BJ (cell line): Measurements from ENCODE around the gene TCF4. TPM values are rescaled to one million over a fixed set of nuclear protein-coding genes. Genes with fewer than 3 reads are reported as not detected.
A peak's percentile ranks its signal among the peaks of the same experiment; 100 is the strongest.

Experiments used
- CTCF ChIA-PET: fragments of 350-600 bp; formaldehyde crosslinking; extraction: SDS; loops from one replicate; lab custom pipeline; 2021; ENCODE audit warnings: antibody characterized with exemption, inconsistent platforms; lab: Yijun Ruan, JAX
- POLR2A ChIA-PET: fragments of 300-600 bp; sonication (Branson Sonifier 250); formaldehyde crosslinking; extraction: SDS; loops from one replicate; lab custom pipeline; 2021; ENCODE audit warnings: antibody characterized with exemption; lab: Charles Lee
- DNase-seq: peaks from one replicate; pipeline ENCODE4 v3.0.0-alpha.2; 2011; ENCODE audit warnings: low read depth
- H3K27me3 ChIP-seq: 2 replicates; pipeline ENCODE4 v1.6.0; 2011; ENCODE audit warnings: low read length; ENCODE audit not compliant: control insufficient read depth, insufficient read depth
- H3K36me3 ChIP-seq: 2 replicates; pipeline ENCODE4 v1.5.1; 2011; ENCODE audit warnings: low read length; ENCODE audit not compliant: control insufficient read depth, insufficient read depth
- H3K4me3 ChIP-seq: 2 replicates; pipeline ENCODE4 v1.5.1; 2011; ENCODE audit warnings: low read depth, mild to moderate bottlenecking, control low read depth, low read length
- CTCF ChIP-seq: IDR thresholded peaks from 2 replicates; pipeline ENCODE4 v1.5.1; 2011; ENCODE audit warnings: low read depth, mild to moderate bottlenecking, control low read depth, inconsistent platforms, low read length, moderate library complexity; ENCODE audit not compliant: insufficient read depth
- polyA plus RNA-seq: library from polyadenylated mRNA; depleted of rRNA; stranded (reverse); fragments of >200 nt; gene quantifications from 2 replicates; pipeline ENCODE4 v1.2.3, GENCODE V29; 2011

TCF4 gene
- polyA plus RNA-seq, 1 experiment, result 65.8 TPM

- Histone ChIP-seq H3K27me3 (no peaks in the 10 kb centered on the region), H3K4me3 (no peak overlapping the region), H3K36me3 (no peaks in the 10 kb centered on the region)
- no peak for TF ChIP-seq CTCF
- CTCF ChIA-PET, result interaction anchor here (0.7 kb wide), 1 partner anchor 185 kb away, joined by 3 read pairs; no protein-coding TSS in a partner anchor
- no peak for DNase-seq
- POLR2A ChIA-PET, result no interaction called here
Measured at GRCh38 chr18:55547705-55548056, 40.3 kb downstream of the TCF4 start.

GRCh38 chr18:55546851-55547704 is 40.9 kb downstream of the TCF4 start:
- peak; percentile 40 for DNase-seq
- H3K27me3 ChIP-seq, result no peaks in the 10 kb centered on the region
- ChIA-PET POLR2A (no interaction called here), CTCF (no interaction called here)
- no peaks in the 10 kb centered on the region for H3K36me3 ChIP-seq
- peak overlapping the region; percentile 10 for H3K4me3 ChIP-seq
- TF ChIP-seq CTCF, result no peak

- POLR2A ChIA-PET, result no interaction called here
- TF ChIP-seq CTCF, result no peak
- no peak overlapping the region for H3K4me3 ChIP-seq
- H3K36me3 ChIP-seq, result no peaks in the 10 kb centered on the region
- H3K27me3 ChIP-seq, result no peaks in the 10 kb centered on the region
- CTCF ChIA-PET, result no interaction called here
- no peak for DNase-seq
Measured at GRCh38 chr18:55544014-55544413, 44.0 kb downstream of the TCF4 start.

GRCh38 chr18:55543130-55543704 is 44.8 kb downstream of the TCF4 start:
- POLR2A ChIA-PET, result no interaction called here
- Histone ChIP-seq H3K4me3 (no peak overlapping the region), H3K36me3 (no peaks in the 10 kb centered on the region), H3K27me3 (no peaks in the 10 kb centered on the region)
- no peak for DNase-seq
- TF ChIP-seq CTCF, result no peak
- CTCF ChIA-PET, result no interaction called here

GRCh38 chr18:55541571-55541970 is 46.4 kb downstream of the TCF4 start:
- CTCF ChIA-PET, result no interaction called here
- Histone ChIP-seq H3K4me3 (no peak overlapping the region), H3K27me3 (no peaks in the 10 kb centered on the region), H3K36me3 (no peaks in the 10 kb centered on the region)
- TF ChIP-seq CTCF, result no peak
- POLR2A ChIA-PET, result no interaction called here
- DNase-seq, result no peak
